HG03354 (cell line): ENCODE measurements around the gene RNF121.

ENCODE experiments used
- ATAC-seq: cut with Tn5 transposase; IDR thresholded peaks from one replicate; pipeline ENCODE4 v1.9.1; 2021; ENCODE audit warnings: mild to moderate bottlenecking; ENCODE audit not compliant: unreplicated experiment, poor library complexity, severe bottlenecking

The RNF121 gene

DNA sequence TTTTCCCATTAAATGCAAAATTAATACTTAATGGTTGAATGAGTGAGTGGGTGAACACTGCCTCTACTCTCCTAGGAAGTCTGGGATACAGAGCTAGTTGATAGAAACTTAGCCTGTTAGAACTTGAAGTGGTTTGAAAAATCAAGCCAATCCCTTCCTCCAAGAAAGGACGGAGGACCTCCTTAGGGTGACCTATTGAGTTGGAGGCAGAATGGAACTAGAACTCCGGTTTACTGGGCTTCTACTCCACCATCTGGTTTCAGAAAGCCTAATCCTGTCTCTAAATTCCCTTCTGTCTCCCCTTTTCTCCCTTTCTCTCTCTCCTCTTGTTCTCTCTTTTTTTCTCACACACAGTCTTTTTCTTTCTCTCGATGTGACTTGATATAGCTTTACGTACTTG lies 50.2 kb downstream of the RNF121 start:
- ATAC-seq, result no peak

DNA sequence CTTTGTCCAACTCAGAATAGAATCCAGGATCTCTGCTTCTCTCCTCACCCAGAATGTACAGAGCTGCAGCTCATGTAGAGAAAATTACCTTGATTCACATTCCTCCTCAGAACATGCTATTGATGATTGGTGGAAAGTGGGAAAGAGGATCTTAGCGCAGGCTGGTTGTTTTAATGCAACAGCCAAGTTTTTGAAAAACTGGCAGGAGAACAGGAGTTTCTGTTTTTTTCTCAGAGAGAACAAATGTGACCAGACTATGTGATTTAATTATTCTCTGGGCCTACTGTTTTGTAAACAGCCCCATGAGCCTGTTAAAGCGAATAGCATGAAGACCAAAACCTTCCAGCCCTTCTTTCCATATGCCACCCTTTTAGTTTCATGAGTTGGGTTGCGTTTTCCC lies 50.8 kb downstream of the RNF121 start:
- no peak for ATAC-seq

DNA sequence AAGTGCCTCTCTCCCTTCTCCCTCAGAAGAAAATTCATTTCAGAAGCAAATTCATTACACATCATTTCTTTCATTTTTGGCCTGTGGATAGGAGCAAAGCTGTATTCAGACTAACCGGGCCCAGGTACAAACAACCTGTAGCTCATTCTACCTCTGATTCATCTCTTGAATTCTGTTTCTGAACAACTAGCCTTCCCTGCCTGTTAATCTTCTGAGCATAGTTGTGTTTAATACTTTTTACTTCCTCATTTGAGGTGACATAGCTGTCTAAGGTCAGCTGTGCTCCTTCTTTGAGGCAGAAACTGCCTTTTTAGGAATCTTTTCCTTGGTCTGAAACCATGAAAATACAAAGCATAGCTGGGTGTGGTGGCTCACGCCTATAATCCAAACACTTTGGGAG lies 57.3 kb downstream of the RNF121 start:
- no peak for ATAC-seq

DNA sequence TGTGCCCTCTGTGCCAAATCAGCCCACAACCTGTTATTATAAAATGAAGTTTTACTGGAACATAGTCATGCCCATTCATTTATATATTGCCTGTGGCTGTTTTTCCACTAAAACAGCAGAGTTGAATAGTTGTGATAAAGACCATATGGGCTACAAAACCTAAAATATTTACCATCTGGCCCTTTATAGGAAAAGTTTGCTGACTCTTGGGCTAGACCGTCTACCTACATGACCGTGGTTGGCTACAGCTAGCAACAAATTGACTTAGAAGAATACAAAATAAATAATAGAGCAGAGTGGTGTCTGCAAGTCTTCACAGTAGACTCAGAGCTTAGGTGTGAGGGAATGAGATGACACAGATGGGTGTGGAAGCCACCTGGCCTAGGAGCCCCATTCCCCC lies 58.7 kb downstream of the RNF121 start:
- ATAC-seq, result no peak

- no peak for ATAC-seq
Measured at GRCh38 chr11:71988050-71988449, 59.2 kb downstream of the RNF121 start.

- no peak for ATAC-seq
Measured at GRCh38 chr11:71990701-71991100, 61.9 kb downstream of the RNF121 start.

DNA sequence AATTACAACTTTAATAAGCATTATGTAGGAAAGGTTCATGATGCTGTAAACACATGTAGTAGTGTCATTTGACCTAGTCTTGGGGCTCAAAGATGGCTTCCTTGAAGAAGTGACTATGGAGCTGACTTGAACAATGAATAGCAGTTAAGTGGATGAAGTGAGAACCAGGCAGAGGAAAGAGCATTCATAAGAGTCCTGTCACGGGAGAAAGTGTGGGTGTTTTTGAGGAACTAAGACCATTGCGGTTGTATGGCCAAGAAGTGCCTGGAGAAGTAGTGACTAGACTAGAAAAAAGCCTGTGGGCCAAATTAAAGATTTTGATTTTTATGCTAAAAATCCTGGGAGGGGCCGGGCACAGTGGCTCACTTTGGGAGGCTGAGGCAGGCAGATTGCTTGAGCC lies 62.6 kb downstream of the RNF121 start:
- ATAC-seq, result peak; percentile 84

DNA sequence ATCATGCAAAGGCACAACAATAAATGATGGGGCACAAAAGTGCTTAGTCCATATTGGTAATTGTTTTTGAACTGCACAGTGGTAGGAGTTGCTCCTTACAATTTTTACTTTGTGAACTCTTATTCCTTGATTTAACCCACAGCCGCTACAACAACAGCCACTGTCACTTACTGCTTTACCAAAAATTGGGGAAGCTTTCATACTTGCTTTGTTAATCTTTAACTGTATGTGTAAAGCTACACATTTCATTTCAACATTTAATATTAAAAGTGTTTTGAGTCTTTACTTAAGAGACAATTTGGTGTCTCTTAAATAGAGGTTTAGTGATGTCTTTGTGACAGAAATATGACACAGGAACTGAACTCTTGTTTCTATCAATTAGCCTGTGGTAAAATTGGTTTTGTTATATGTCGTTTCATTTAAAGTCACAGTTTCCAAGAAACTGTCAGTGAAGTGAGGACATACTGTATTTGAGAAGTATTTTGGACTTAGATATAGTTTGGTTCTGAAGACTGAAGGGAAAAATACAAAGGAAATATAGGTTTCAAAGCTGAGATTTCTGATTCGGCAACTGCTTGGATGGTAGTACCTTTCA lies 63.4 kb downstream of the RNF121 start:
- no peak for ATAC-seq

- no peak for ATAC-seq
Measured at GRCh38 chr11:71994786-71995185, 65.9 kb downstream of the RNF121 start.

GRCh38 chr11:71995726-71996291 lies 67.0 kb downstream of the RNF121 start:
- ATAC-seq, result no peak

GRCh38 chr11:71996517-71996916 lies 67.7 kb downstream of the RNF121 start:
- ATAC-seq, result no peak

DNA sequence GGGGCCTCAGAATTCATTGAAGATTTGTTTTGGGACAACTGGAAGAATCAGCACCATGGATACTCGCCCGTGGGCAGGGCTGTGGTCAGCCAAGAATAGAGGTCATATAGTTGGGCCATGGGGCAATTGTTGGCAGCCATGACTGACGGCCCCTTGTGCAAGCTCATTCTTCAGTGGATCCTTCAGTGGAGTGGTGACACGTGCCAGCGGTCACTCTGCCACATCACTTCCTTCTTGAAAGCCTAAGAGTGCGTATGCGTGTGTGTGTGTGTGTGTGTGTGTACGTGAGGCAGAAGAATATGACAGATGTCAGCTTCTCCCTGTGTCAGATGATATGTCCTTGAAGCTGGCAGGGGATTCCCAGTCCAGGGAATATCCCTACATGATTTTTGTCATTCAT lies 68.1 kb downstream of the RNF121 start:
- ATAC-seq, result no peak

DNA sequence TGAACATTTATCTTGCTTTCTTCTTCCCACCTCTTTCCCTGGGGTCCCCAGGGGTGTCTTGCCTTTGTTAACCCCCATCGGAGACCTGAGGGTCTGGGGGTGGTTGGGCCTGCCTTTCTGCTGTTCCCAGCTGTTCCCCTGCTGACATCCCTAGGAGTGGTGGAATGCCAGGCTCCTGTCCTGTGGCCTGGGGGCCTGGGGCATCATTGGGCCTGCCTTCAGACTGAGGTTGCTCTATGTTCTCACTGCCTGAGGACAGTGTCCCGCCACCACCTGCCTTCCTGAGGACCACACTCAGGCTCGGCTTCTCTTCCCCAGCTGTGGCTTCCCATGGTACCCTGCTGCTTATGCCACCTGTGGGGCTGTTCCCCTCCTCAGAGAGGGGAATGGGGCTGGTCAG lies 68.7 kb downstream of the RNF121 start:
- no peak for ATAC-seq

- no peak for ATAC-seq
Measured at GRCh38 chr11:71998061-71998460, 69.2 kb downstream of the RNF121 start.

GRCh38 chr11:71998649-71999310 lies 69.9 kb downstream of the RNF121 start, which contains the start of gene IL18BP:
TSS of gene IL18BP (plus strand) at chr11:71998909. CDS start at chr11:71999985, 1,076 bp downstream.
- ATAC-seq, result peak; percentile 61

DNA sequence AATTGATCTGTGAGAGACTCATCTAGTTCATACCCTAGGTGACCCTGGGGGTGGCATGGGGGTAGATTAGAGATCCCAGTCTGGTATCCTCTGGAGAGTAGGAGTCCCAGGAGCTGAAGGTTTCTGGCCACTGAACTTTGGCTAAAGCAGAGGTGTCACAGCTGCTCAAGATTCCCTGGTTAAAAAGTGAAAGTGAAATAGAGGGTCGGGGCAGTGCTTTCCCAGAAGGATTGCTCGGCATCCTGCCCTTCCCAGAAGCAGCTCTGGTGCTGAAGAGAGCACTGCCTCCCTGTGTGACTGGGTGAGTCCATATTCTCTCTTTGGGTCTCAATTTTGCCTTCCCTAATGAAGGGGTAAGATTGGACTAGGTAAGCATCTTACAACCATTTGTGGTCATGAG lies 70.5 kb downstream of the RNF121 start:
- no peak for ATAC-seq

DNA sequence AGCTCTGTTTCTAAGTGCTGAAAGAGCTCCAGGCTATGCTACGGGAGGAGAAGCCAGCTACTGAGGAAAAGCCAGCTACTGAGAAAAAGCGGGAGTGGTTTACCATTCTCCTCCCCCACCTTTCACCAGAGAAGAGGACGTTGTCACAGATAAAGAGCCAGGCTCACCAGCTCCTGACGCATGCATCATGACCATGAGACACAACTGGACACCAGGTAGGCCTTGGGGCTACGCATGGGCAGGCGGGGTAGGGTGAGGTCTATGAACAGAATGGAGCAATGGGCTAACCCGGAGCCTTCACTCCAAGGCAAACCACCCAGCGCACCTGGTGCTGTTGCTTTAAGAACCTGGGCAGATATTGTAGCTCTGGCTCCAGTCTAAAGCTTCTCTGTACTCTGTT lies 71.0 kb downstream of the RNF121 start:
- ATAC-seq, result no peak

DNA sequence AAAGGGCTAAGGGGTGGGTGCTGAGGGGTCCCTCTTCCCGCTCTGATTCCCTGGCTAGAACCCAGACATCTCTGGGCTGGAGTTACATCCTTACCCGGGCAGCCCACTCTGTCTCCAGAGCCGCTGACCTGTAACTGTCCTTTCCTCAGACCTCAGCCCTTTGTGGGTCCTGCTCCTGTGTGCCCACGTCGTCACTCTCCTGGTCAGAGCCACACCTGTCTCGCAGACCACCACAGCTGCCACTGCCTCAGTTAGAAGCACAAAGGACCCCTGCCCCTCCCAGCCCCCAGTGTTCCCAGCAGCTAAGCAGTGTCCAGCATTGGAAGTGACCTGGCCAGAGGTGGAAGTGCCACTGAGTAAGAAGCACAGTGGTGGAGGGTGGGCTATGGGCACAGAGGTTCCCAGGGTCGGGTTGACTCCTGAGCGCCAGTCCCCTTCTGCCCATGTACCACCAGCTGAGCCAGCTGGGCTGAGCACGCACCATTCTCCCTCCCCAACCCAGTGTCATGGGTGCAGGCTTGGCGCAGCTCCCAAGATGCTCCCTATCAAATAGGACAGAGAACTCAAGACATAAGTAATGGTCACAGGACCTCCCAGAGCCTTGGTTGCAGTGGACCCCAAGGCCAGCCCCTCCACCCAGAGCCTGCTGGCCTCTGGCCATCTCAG lies 71.5 kb downstream of the RNF121 start:
- ATAC-seq, result no peak

- no peak for ATAC-seq
Measured at GRCh38 chr11:72001285-72001684, 72.4 kb downstream of the RNF121 start.

GRCh38 chr11:72001834-72002591 lies 73.2 kb downstream of the RNF121 start:
- ATAC-seq, result no peak
